Esophagus squamous epithelium (tissue), 5 donors: ENCODE data around the gene MFN2. TPM values are rescaled to one million over a fixed set of nuclear protein-coding genes. Genes with fewer than 3 reads are reported as not detected.

Experiments
- DNase-seq: peaks from one replicate; lab custom pipeline; 2025; lab: John Stamatoyannopoulos, UW
- H3K27ac ChIP-seq, 4 donors: fragments of 200-600 bp; sonication (generic); one replicate each; pipeline ENCODE4 v1.5.1; 2016 to 2019; ENCODE audit warnings: mild to moderate bottlenecking in 1 of 4
- H3K27me3 ChIP-seq, 4 donors: fragments of 200-600 bp; sonication (generic); 1 replicate in 3 of 4; 2 replicates in 1 of 4; pipeline versions ENCODE4 v1.5.1 to v1.6.0; 2017 to 2021; ENCODE audit warnings: antibody characterized with exemption in 1 of 4
- H3K36me3 ChIP-seq, 3 donors: fragments of 200-600 bp; sonication (generic); one replicate each; pipeline ENCODE4 v1.5.1; 2016 to 2019
- H3K4me1 ChIP-seq, 3 donors: fragments of 200-600 bp; sonication (generic); one replicate each; pipeline ENCODE4 v1.5.1; 2017 to 2019
- H3K4me3 ChIP-seq, 4 donors: fragments of 200-600 bp; sonication (generic); 1 replicate in 3 of 4; 2 replicates in 1 of 4; pipeline ENCODE4 v1.5.1; 2016 to 2019; ENCODE audit warnings: mild to moderate bottlenecking in 2 of 4, moderate library complexity in 1 of 4
- H3K9me3 ChIP-seq, 3 donors: fragments of 200-600 bp; sonication (generic); one replicate each; pipeline ENCODE4 v1.5.1; 2016 to 2019
- POLR2A ChIP-seq, 4 donors: fragments of 450-650 bp; IDR thresholded peaks; one replicate each; pipeline ENCODE4 v1.6.1; 2017; ENCODE audit warnings: antibody characterized with exemption in 4 of 4, mild to moderate bottlenecking in 4 of 4, moderate library complexity in 3 of 4
- WGBS, 2 donors: methylation state at CpG; one replicate each; pipeline ENCODE4 v1.1.5; 2018; 5-methylcytosine and 5-hydroxymethylcytosine counted together
- intact Hi-C: fragments of 100-400 bp; cut with DNase I; formaldehyde crosslinking; loops from one replicate; pipeline ENCODE4 v1.15.0; 2022
- total RNA-seq, 4 donors: library from RNA; depleted of rRNA; stranded (reverse); fragments of >200 nt; gene quantifications; one replicate each; pipeline ENCODE4 v1.1.0, GENCODE V29; 2016
- TF ChIP-seq, protein P1 (sequence below), 6 experiments: fragments of 450-650 bp in 4 of 6; fragments of 200-600 bp in 2 of 6; sonication (generic) in 2 of 6; IDR thresholded peaks; one replicate each; pipeline ENCODE4 v1.5.1; 2016 to 2019; ENCODE audit warnings: antibody characterized with exemption in 6 of 6, mild to moderate bottlenecking in 4 of 6, moderate library complexity in 4 of 6
- donor health status: DM: yes; HTN: yes; CAD: no.

The MFN2 gene
- total RNA-seq, 4 donors from 2014 or later, result 64.4 to 96.9 (median 78.7) TPM

DNA sequence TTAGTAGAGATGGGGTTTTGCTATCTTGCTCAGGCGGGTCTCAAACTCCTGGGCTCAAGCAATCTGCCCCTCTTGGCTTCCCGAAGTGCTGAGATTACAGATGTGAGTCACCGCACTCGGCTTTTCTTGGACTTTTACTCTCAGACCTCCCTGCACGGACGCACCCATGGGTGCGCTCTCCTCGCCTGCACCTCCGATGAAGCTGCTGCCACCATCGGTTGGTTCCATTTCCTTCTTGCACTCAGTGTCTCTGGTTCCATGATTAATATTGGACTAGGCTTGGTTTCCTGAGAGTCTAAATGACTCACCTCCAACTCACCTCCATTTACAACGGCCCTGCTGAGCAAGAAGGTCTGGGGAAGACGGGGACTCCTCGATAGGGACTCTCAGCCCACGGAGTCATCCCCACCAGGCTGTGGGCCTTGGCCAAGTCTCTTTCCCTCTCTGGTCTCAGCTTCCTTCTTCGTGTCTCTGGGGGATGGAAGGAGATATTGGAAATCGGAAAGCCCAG is 76.1 kb downstream of the MFN2 start:
- Histone ChIP-seq H3K27me3 (peaks cover 0 to 18% (median 0%) of the 10 kb centered on the region in 4 donors), H3K4me1 (peaks cover 7 to 22% (median 11%) of the 10 kb centered on the region in 3 donors), H3K27ac (no peak overlapping the region), H3K4me3 (no peak overlapping the region), H3K9me3 (no peaks in the 10 kb centered on the region), H3K36me3 (no peaks in the 10 kb centered on the region)
- TF ChIP-seq POLR2A (IDR thresholded peaks at IDR 0.05), result no peak
- TF ChIP-seq, protein P1, sequence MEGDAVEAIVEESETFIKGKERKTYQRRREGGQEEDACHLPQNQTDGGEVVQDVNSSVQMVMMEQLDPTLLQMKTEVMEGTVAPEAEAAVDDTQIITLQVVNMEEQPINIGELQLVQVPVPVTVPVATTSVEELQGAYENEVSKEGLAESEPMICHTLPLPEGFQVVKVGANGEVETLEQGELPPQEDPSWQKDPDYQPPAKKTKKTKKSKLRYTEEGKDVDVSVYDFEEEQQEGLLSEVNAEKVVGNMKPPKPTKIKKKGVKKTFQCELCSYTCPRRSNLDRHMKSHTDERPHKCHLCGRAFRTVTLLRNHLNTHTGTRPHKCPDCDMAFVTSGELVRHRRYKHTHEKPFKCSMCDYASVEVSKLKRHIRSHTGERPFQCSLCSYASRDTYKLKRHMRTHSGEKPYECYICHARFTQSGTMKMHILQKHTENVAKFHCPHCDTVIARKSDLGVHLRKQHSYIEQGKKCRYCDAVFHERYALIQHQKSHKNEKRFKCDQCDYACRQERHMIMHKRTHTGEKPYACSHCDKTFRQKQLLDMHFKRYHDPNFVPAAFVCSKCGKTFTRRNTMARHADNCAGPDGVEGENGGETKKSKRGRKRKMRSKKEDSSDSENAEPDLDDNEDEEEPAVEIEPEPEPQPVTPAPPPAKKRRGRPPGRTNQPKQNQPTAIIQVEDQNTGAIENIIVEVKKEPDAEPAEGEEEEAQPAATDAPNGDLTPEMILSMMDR (IDR thresholded peaks at IDR 0.05), result no peak
- no peak for DNase-seq
- 66 to 75% methylated on average over 14 to 15 of the region's 16 CpGs for WGBS, 2 donors
- intact Hi-C loops, result no loop called here

DNA sequence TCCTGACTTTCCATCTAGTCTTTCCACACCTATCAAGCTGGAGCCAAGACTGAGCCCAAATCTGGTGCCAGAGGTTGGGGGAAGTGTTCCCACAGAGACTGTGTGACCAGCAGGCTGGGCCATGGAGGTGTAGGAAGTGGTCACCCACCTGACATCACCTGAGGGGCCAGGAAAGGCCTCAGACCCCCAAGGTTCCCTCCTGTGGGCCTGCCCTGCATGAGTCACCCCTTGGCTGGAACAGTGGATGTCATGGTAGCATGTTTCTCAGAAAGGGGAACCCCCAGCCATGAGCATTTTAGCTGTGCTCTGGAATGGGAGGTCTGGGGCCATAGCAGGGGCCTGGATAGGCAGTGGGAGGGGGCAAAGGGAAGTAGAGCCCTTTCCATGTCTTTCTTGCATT is 77.1 kb downstream of the MFN2 start:
- H3K27ac ChIP-seq, result no peak overlapping the region
- no peaks in the 10 kb centered on the region for H3K36me3 ChIP-seq
- DNase-seq, result no peak
- no peak for TF ChIP-seq POLR2A (IDR thresholded peaks at IDR 0.05)
- TF ChIP-seq, protein P1 (IDR thresholded peaks at IDR 0.05), result no peak
- H3K4me1 ChIP-seq, result peaks cover under 1 to 14% (median 4%) of the 10 kb centered on the region in 3 donors
- H3K4me3 ChIP-seq, result no peak overlapping the region
- no peaks in the 10 kb centered on the region for H3K9me3 ChIP-seq
- intact Hi-C loops, result no loop called here
- H3K27me3 ChIP-seq, result peaks cover 0 to 27% (median 0%) of the 10 kb centered on the region in 4 donors

DNA sequence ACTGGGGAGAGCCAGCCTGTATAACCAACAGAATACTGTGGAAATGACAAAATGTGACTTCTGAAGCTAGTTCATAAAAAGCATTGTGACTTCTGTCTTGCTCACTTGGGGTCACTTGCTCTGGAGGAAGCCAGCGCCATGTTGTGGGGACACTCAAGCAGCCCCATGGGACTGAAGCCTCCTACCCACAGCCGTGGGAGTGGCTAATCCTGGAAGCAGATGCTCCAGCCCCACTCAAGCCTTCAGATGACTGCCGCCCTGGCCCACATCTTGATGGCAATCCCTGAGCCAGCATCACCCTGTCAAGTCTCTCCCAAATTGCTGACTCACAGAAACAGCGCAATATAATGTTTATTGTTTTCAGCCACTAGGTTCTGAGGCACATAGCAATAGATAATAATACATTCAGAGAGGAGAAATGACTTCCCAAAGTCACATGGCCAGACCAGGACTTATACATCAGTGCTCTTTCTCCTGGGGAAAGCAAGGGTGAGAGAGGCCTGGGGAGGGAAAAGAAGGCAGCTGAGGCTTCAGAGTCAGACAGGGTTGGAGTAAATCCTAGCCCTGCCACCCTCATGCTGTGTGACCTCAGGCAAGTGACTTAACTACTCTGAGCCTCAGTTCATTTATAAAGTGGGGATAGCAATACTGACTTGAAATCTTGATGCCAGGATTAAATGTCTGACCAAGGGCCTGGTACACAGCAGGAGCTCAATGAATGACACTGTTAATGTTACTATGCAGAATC is 77.9 kb downstream of the MFN2 start:
- intact Hi-C loops, result no loop called here
- H3K27me3 ChIP-seq, result peaks cover 0 to 33% (median under 1%) of the 10 kb centered on the region in 4 donors
- no peaks in the 10 kb centered on the region for H3K9me3 ChIP-seq
- WGBS, 2 donors, result 75 to 83% methylated on average over 2 to 3 of the region's 4 CpGs
- H3K36me3 ChIP-seq, result no peaks in the 10 kb centered on the region
- DNase-seq, result no peak
- no peak overlapping the region for H3K27ac ChIP-seq
- peaks cover 0 to 9% (median under 1%) of the 10 kb centered on the region in 3 donors for H3K4me1 ChIP-seq
- no peak for TF ChIP-seq POLR2A (IDR thresholded peaks at IDR 0.05)
- TF ChIP-seq, protein P1 (IDR thresholded peaks at IDR 0.05), result no peak
- no peak overlapping the region for H3K4me3 ChIP-seq

DNA sequence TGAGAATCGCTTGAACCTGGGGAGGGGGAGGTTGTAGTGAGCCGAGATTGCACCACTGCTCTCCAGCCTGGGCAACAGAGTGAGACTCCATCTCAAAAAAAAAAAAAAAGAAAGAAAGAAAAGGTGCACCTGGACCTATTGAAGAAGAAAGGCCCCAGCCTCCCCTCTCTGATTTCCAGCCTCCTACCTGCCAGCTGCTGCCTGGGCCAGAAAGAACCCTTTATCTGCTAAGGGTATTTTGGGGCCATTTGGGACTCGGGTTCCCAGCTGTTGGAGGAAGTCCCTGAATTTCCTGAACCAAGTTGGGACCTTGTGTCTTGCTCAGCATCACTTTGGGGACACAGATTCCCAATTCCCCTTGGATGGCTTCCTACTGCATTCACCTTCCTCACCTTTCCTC is 79.0 kb downstream of the MFN2 start:
- intact Hi-C loops, result no loop called here
- Histone ChIP-seq H3K4me1 (peaks cover 4 to 12% (median 9%) of the 10 kb centered on the region in 3 donors), H3K36me3 (no peaks in the 10 kb centered on the region), H3K27me3 (peaks cover 7 to 44% (median 10%) of the 10 kb centered on the region in 4 donors), H3K27ac (no peak overlapping the region), H3K4me3 (no peak overlapping the region), H3K9me3 (no peaks in the 10 kb centered on the region)
- 54 to 69% methylated on average over 3 of the region's 3 CpGs for WGBS, 2 donors
- DNase-seq, result no peak
- TF ChIP-seq, protein P1 (IDR thresholded peaks at IDR 0.05), result no peak
- TF ChIP-seq POLR2A (IDR thresholded peaks at IDR 0.05), result no peak

DNA sequence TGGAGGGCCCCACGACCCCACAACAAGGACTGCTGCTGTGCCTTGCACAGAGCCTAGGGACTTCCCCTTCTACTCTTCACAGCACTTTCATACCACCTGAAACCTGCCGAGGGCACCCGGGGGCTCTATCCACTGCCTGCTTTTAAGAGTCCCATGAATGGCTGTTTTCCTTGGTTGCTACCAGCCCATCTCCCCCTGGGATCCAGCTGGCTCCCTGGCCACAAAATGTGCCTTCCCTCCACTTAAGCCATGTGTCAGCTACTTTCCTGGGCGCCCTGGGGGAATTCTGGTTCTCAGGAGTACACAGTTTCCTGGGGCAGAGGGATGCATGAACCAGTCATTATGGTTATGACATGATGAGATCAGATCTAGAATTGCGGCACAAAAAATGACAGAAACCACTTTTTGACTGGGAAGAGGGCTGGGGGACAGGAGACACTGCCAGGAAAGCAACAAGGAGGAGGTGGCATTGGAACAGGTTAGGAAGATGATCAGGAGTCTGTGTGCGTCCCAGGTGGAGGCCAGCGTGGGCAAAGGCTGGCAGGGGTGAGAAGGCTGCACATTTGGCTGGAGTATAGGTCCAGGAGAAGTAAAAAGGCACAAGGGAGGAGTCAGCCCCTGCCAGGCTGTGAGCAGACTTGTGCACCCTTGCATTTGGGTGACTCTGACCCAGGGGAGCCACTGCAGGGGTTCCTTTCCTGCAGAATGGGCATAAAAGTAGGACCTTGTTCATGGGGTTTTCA is 79.6 kb downstream of the MFN2 start:
- intact Hi-C loops, result no loop called here
- no peak for DNase-seq
- TF ChIP-seq POLR2A (IDR thresholded peaks at IDR 0.05), result no peak
- Histone ChIP-seq H3K27ac (no peak overlapping the region), H3K4me1 (peaks cover 4 to 12% (median 9%) of the 10 kb centered on the region in 3 donors), H3K9me3 (no peaks in the 10 kb centered on the region), H3K4me3 (no peak overlapping the region), H3K36me3 (no peaks in the 10 kb centered on the region), H3K27me3 (peaks cover 7 to 50% (median 10%) of the 10 kb centered on the region in 4 donors)
- WGBS, 2 donors, result 53 to 58% methylated on average over 4 to 7 of the region's 7 CpGs
